ENCODE results near the gene ARHGAP4. TPM values are rescaled to one million over a fixed set of nuclear protein-coding genes. Genes with fewer than 3 reads are reported as not detected.

ARHGAP4 gene
- total RNA-seq, 1 donor from 2014 or later, result 16.4 TPM

DNA sequence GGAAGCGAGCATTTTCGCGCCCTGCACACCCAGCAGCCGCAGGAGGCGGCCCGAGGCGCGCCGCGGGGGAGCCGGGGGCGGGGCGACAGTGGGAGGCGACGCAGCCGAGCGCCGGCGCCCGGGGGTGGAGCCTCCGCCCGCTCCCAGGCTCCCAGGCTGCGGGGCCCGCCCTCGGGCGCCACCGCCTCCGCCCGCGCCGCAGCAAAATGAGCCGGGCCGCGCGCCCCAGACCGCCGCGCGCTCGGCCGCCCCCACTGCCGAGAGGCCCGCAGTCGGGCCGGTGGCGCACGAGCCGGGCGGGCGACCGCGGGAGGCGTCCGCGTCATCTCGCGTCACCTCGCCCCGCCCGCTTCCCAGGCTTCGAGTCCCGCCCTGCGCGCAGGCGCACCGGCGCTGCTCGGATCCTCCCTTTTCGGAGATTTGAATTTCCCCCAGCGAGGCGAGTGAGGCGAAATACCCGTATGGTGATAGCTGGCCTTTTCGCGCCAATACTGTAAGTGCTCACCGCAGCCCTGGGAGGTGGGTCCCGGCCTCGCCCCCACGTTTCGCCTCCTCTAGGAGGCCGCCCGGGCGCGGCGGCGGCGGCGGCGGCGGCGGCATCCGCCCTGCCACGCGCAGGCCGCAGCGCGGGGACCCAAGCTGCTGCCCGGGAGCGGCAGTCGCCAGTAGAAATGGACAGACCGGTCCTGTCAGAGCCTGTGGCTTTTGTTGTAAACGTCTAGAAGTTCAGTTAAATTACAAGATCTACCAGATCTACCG, 46.5 kb upstream of the ARHGAP4 start, which contains the start of gene TMEM187:
Gene TMEM187 (plus strand): TSS at position 387 of the 759 bp plus-strand sequence. CDS start 9,309 bp downstream, outside the sequence.
- no peaks in the 10 kb centered on the region for H3K27me3 Mint-ChIP-seq
- peak within 1 kb of the TSS; percentile 100 for H3K4me3 Mint-ChIP-seq (ENCODE audit: low read depth)
- H3K4me1 Mint-ChIP-seq (ENCODE audit: low read depth), result peaks cover 32% of the 10 kb centered on the region

DNA sequence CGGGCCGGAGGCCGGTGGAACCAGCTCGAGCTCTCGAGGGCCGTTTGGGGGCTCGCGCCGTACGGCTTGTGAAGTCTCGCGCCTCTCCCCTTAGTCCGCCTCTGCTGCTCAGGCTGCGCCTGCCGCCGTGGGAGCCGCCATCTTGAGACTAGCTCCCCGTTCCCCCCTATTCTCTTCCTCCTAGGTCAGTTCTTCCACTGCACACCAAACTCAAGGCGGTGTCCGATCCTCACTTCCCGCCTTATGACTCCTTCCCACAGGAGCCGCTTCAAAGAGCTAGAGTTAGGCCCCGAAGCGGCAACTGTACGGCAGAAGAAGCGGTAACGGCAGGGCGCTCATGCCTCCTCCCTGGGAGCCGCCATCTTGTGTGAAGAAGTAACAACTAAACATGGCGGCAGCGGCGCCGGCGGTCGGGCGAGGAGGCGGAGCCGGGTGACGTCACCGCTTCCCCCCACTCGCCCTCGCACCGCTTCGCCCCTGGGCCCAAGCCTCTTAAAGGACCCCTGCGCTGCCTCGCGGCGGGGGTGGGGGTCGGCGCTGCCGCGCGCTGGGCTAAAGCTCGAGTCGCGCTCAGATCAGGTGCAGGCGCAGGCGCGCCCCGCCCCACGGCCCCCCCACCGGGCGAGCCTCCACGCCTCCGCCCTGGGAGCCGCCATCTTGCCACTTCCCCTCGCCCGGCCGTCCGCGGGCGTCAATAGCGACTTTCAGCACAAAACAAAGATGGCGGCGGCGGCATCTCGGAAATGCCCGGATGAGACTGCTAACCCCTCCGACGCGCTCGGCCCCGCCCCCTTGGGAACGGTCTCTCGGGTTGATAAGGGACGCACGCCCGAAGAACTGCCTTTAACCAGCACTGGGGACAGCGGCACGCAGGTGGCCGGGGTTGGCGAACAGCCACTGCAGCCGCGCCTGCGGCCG, 45.6 kb upstream of the ARHGAP4 start, which contains the start of gene HCFC1:
Gene HCFC1 (minus strand): TSS at position 369 of the 918 bp plus-strand sequence. CDS start 978 bp downstream, outside the sequence.
- Mint-ChIP-seq H3K27ac (peak within 1 kb of the TSS; percentile 100), H3K27me3 (no peaks in the 10 kb centered on the region), H3K4me1 (ENCODE audit: low read depth) (peaks cover 36% of the 10 kb centered on the region), H3K4me3 (ENCODE audit: low read depth) (peak within 1 kb of the TSS; percentile 100), H3K36me3 (ENCODE audit: insufficient read depth) (peaks cover 1% of the 10 kb centered on the region), H3K9me3 (ENCODE audit: low read depth) (no peaks in the 10 kb centered on the region)
- TF ChIP-seq, protein P1, sequence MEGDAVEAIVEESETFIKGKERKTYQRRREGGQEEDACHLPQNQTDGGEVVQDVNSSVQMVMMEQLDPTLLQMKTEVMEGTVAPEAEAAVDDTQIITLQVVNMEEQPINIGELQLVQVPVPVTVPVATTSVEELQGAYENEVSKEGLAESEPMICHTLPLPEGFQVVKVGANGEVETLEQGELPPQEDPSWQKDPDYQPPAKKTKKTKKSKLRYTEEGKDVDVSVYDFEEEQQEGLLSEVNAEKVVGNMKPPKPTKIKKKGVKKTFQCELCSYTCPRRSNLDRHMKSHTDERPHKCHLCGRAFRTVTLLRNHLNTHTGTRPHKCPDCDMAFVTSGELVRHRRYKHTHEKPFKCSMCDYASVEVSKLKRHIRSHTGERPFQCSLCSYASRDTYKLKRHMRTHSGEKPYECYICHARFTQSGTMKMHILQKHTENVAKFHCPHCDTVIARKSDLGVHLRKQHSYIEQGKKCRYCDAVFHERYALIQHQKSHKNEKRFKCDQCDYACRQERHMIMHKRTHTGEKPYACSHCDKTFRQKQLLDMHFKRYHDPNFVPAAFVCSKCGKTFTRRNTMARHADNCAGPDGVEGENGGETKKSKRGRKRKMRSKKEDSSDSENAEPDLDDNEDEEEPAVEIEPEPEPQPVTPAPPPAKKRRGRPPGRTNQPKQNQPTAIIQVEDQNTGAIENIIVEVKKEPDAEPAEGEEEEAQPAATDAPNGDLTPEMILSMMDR (IDR thresholded peaks at IDR 0.05; ENCODE audit: unreplicated experiment), result no peak
- DNase-seq (ENCODE audit: low spot score, unreplicated experiment), result peak; percentile 94

More for the DNA sequence above, 46.5 kb upstream of the ARHGAP4 start, which contains the start of gene TMEM187:
- peak; percentile 85 for DNase-seq (ENCODE audit: low spot score, unreplicated experiment)
- Mint-ChIP-seq H3K27ac (peak within 1 kb of the TSS; percentile 100), H3K36me3 (ENCODE audit: insufficient read depth) (peaks cover 1% of the 10 kb centered on the region), H3K9me3 (ENCODE audit: low read depth) (no peaks in the 10 kb centered on the region)
- TF ChIP-seq, protein P1 (IDR thresholded peaks at IDR 0.05; ENCODE audit: unreplicated experiment), result no peak

DNA sequence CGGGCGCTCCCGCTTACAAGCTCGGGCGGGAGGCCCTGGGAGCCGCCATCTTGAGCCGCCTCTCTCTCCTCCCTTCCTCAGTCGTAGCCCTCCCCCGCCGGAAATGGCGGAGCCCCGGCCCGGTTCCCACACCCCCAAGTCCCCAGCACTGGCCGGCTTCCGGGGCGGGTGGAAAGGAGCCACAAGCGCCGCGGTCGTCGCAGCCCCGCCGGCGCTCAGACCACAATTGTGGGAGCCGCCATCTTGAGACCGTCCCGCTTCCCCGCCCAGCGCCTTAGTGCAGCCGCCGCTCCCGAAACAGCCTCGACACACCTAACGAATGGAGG, 45.0 kb upstream of the ARHGAP4 start:
- Mint-ChIP-seq H3K4me3 (ENCODE audit: low read depth) (peak overlapping the region; percentile 100), H3K27ac (peak overlapping the region; percentile 100), H3K4me1 (ENCODE audit: low read depth) (peaks cover 38% of the 10 kb centered on the region)

DNA sequence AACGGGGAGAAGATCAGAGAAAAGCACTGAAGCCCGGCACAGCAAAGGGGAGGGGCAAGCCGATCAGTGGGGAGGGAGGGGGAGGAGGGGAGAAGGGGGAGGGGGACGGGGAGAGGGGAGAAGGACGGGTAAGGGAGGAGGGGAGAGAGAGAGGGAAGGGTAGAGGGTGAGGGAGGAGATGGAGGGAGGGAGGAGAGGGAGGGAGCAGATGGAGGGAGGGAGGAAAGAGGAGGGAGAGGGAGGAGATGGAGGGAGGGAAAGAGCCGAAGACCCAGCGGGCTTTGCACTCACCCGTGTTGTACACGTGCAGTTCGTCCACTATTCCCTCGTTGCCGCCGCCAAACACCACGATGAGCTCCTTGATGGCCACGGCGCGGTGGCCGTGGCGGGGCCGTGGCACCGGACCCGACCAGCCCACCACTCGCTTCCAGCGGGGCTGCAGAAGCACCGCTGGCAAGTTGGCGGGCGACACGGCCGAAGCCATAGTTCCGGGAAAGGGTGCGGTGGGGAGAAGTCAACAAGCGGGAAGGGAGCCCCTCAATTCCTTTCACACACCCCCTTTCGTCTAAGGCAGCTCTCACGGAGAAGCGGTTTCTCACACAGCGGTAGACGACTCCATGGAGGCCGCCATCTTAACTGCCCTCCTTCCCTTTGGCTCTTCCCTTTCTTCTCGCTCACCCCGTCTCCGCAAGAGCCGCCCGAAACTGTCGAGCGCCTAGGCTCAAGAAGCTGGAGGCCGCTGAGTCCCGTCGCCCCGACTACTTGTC, 44.5 kb upstream of the ARHGAP4 start:
- no peaks in the 10 kb centered on the region for H3K27me3 Mint-ChIP-seq
- H3K4me1 Mint-ChIP-seq (ENCODE audit: low read depth), result peaks cover 38% of the 10 kb centered on the region
- peak overlapping the region; percentile 100 for H3K27ac Mint-ChIP-seq
- no peak for DNase-seq (ENCODE audit: low spot score, unreplicated experiment)
- TF ChIP-seq, protein P1 (IDR thresholded peaks at IDR 0.05; ENCODE audit: unreplicated experiment), result no peak
- no peaks in the 10 kb centered on the region for H3K9me3 Mint-ChIP-seq (ENCODE audit: low read depth)
- no peaks in the 10 kb centered on the region for H3K36me3 Mint-ChIP-seq (ENCODE audit: insufficient read depth)
- H3K4me3 Mint-ChIP-seq (ENCODE audit: low read depth), result peak overlapping the region; percentile 100

More for the DNA sequence above, 45.0 kb upstream of the ARHGAP4 start:
- Mint-ChIP-seq H3K9me3 (ENCODE audit: low read depth) (no peaks in the 10 kb centered on the region), H3K36me3 (ENCODE audit: insufficient read depth) (peaks cover 1% of the 10 kb centered on the region), H3K27me3 (no peaks in the 10 kb centered on the region)
- DNase-seq (ENCODE audit: low spot score, unreplicated experiment), result peak; percentile 81
- TF ChIP-seq, protein P1 (IDR thresholded peaks at IDR 0.05; ENCODE audit: unreplicated experiment), result no peak

Data from progenitor cell of endocrine pancreas (in vitro differentiated cells).